NCI-H2227 treated with DMSO at 0.1 percent for 48 hours (cell line): Measurements from ENCODE around the gene CSH1.
"Not testable (repeated sequence)": the region's sequence is repeated elsewhere in the genome, so short reads cannot be mapped to it uniquely, and the experiment has no call there.

Experiments
- DNase-seq: peaks from one replicate; lab custom pipeline; 2025; lab: John Stamatoyannopoulos, UW

The CSH1 gene

GRCh38 chr17:63904796-63905195, 8.4 kb upstream of the CSH1 start:
- not testable (repeated sequence) for DNase-seq

GRCh38 chr17:63903787-63904201, 7.4 kb upstream of the CSH1 start:
- not testable (repeated sequence) for DNase-seq

DNA sequence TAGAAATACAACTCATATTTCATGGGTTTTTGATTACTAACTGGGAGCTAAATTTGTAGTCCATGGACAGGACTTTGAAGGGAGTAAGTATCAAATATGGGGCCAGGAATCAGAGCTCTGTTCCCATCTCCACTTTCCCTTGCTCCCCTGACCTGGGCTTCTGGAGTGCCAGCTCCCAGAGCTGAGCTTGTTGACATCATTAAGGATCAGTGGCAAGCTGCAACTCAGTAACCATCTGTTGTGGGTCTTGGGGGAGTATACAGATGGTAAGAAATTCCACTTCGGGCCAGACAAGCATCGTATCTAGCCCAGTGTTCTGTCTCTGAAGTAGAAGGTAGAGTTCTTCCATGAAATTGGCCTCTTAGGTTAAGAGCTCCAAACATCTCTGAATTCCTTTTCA, 5.6 kb upstream of the CSH1 start:
- not testable (repeated sequence) for DNase-seq

DNA sequence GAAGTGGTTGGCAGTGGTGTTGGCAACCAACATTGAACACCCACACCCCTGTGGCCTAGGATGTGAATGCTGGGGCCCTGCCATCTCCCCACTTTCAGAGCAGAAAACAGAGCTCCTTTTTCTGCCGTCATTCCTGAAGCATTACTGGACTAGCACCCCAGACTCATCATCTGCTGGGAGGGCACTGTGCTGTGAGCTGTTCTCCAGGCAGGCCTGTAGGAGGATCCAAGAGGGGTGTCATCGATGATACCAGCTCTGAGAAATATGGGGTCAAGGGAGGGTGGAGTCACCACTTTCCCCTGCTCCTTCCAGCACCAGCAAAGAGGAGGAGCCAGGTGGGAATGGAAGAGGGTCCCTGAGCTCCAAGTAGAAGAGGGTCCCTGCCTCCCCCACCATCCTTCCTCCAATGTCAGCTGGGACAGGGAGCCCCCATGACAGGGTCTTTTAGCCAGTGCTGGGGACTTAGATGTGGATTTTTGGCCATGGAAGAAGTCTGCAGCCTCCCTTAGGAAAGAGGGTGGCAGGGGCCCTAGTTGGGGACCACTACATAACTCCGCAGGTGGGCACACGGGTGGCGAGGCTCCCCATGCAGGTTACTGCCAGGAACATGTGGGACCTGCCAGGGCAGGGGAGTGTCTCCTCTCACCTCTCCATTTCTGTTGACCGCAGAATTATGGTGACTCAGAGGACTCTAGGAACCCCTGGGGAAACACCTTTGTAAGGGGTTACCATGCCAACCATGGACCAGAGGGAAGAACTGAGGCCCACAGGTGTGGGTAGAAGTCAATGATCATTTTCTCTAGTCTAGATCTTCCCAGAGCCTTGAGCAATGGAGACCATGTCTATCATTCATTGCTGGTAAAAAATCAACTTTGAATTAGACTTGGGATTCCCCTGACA, 2.8 kb upstream of the CSH1 start:
- not testable (repeated sequence) for DNase-seq

DNA sequence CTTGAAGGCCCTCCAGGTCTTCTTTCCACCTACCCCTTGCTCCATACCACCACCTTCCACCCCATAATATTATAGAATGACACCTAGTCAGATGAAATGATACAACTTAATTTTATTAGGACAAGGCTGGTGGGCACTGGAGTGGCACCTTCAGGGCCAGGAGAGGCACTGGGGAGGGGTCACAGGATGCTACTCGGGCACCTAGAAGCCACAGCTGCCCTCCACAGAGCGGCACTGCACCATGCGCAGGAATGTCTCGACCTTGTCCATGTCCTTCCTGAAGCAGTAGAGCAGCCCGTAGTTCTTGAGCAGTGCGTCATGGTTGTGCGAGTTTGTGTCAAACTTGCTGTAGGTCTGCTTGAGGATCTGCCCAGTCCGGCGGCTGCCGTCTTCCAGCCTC, 1.6 kb downstream of the CSH1 start:
- not testable (repeated sequence) for DNase-seq

GRCh38 chr17:63894021-63894420, 2.4 kb downstream of the CSH1 start:
- DNase-seq, result not testable (repeated sequence)

DNA sequence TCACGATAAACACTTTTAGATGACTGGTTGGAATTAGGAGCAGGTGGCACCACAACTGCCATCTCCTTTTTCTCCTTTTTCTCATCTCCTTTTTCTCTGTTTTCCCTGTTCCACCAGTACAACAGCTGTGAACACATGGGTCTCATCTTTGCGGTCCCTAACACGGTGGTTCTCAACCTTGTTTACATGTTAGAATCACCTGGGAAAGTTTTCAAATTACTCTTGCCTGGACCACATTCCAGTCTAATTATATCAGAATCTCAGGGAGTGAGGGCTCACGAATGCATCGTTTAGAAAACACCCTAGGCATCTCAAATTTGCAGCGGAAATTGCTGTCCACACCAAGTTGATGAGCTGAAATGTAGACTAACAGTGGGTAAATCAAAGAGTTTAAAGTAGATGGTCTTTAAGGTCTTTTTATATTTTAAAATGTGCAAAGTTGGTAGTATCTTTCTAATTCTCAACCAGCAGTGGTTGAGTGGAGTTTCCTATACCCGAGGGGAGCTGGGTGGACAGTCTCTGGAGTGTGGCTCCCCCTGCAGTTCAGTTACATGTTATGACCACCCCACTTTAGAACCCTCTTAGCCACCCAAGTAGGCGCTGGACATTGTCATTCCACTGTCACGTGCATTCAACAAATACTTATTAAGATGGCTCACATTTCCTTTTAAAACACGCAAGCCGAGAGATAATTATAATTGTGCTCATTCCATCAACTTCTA, 3.9 kb downstream of the CSH1 start:
- not testable (repeated sequence) for DNase-seq

GRCh38 chr17:63889026-63889848, 7.1 kb downstream of the CSH1 start:
- DNase-seq, result not testable (repeated sequence)

DNA sequence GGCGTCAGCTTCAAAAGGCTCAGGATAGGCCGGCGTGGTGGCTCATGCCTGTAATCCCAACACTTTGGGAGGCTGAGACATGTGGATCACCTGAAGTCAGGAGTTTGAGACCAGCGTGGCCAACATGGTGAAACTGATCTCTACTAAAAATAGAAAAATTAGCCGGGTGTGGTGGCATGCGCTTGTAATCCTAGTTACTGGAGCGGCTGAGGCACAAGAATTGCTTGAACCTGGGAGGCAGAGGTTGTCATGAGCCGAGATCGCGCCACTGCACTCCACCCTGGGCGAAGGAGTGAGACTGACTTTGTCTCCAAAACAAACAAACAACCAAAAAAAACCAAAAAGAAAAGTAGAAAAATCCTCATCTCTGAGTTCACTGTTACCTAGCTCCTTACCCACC, 11.3 kb downstream of the CSH1 start:
- DNase-seq, result not testable (repeated sequence)

DNA sequence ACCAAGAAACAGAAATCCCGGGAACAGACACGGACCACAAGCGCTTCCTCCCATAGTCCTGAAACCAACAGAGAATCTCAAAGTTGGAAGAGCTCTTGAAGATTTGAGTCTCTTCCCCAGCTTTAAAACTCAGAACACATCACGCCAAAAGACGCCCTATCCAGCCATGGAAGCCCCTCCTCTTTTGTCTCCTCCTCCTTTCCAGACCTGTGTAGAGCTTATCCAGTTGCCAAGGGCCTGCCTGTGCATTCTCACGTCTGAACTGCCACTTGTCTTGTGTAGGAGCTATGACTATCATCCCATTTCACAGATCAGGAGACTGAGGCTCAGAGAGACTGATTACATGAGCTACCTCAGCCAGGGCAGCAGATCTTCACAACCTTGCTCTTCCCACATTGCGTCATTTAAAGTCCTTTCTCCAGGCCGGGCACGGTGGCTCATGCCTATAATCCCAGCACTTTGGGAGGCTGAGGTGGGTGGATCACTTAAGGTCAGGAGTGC, 13.7 kb downstream of the CSH1 start:
- not testable (repeated sequence) for DNase-seq

- DNase-seq, result no peak
Observed at GRCh38 chr17:63881935-63882601, 14.3 kb downstream of the CSH1 start, which contains the start of gene GH2. GH2 (minus strand) TSS chr17:63881944; CDS start chr17:63881801, 143 bp downstream.

DNA sequence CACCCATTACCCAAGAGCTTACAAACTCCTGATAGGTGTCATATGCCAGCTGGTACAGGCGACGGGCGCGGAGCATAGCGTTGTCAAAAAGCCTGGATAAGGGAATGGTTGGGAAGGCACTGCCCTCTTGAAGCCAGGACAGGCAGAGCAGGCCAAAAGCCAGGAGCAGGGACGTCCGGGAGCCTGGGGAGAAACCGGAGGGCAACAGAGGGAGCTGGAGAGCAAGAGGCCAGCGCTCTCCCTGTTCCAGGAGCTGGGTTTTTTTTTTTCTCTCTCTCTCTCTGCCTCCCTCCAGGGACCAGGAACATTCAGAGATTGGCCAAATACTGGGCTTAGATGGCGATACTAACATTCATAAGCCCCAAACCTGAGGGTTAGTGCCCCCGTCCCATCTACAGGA, 15.0 kb downstream of the CSH1 start:
- not testable (repeated sequence) for DNase-seq

- no peak for DNase-seq
Observed at GRCh38 chr17:63880706-63881105, 15.7 kb downstream of the CSH1 start.

- not testable (repeated sequence) for DNase-seq
Observed at GRCh38 chr17:63878413-63878812, 18.0 kb downstream of the CSH1 start.

GRCh38 chr17:63874693-63875092, 21.7 kb downstream of the CSH1 start:
- not testable (repeated sequence) for DNase-seq

DNA sequence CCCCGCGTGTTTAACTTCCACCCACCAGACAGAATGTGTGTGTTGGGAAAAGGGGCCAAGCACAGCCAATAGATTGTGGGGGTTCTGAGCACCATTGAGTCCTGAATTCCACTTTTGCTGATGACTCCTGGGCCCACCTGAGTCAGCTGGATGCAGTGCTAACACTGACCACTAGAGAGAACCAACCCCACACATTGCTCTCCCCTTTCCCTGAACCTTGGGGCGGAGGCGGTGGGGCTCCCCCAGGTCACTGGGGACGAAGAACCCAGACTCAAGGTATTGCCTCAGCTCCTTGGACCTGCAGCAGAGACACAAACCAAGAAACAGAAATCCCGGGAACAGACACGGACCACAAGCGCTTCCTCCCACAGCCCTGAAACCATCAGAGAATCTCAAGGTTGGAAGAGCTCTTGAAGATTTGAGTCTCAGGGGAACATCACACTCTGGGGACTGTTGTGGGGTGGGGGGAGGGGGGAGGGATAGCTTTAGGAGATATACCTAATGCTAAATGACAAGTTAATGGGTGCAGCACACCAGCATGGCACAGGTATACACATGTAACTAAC, 22.2 kb downstream of the CSH1 start:
- not testable (repeated sequence) for DNase-seq

- not testable (repeated sequence) for DNase-seq
Observed at GRCh38 chr17:63873577-63873976, 22.8 kb downstream of the CSH1 start, which contains the start of gene CSH2. CSH2 (minus strand) TSS chr17:63873677; CDS start chr17:63873614, 63 bp downstream.

GRCh38 chr17:63871646-63872365, 24.6 kb downstream of the CSH1 start:
- not testable (repeated sequence) for DNase-seq

- DNase-seq, result not testable (repeated sequence)
Observed at GRCh38 chr17:63870292-63870665, 26.1 kb downstream of the CSH1 start.
